CD1c-positive myeloid dendritic cell (primary cell): ENCODE data around the gene KDELR3.

Source experiments
- DNase-seq: peaks from one replicate; pipeline ENCODE4 v3.0.0-alpha.2; 2016; ENCODE audit errors: extremely low spot score

The KDELR3 gene

DNA sequence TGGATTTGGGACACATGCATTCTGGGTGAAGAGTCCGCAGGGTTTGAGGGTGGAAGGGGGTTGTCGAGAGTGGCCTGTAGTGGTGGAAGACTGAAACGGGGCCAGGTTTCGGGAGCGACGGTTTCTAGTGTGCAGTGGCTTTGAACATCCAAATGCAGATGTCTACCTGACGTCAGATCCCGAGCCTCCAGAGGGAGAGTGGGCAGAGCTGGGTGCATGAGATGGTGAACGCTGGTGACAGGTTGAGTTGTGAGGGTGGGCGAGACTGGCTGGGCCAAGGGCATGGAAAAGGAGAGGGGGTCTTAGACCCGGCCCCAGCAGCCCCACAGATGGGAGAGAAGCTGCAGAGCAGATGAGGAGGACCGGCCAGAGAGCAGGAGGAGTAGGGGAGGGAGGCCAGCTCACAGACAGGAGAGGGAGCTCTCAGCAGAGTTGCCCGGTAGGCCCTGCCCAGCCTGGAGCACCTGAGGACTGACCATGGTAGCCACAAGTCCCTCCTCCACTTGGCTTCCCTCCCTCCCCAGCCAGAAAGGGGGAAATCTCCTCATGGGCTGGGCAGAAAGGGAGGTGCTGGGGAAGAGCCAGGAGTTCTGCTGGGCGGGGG is 27.0 kb upstream of the KDELR3 start:
- no peak for DNase-seq

- no peak for DNase-seq
Observed at GRCh38 chr22:38441620-38442287, 26.1 kb upstream of the KDELR3 start.

DNA sequence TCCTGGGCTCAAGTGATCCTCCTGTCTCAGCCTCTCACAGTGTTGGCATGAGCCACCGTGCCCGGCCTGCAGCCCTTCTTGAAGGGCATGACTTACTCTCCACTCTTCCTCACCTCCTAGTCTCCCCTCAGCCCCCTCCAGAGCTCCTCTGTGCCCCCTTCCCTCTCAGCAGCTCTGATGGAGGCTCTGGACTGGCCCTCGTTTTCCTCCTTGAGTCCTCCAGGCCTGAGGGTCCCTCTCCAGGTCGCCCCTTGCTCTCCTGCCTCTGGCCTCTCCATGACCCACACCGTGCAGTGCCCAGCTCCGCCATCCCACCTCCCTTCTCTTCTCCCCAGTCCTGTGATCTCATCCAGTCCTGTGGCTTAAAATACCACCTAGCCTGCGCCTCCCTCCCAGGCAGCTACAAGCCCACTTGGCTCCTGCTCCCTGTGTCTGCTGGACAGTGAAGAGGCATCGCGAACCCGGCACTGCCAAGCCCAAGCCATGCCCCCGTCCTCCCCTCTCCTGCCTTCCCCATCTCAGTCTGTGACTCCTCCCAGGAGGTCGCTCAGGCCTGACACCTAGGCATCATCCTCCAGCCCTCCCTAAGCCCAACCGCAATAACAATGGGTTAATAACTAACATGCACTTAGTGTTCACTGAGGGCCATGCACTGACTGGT is 24.8 kb upstream of the KDELR3 start:
- no peak for DNase-seq

- DNase-seq, result no peak
Observed at GRCh38 chr22:38443628-38444521, 24.0 kb upstream of the KDELR3 start.

- no peak for DNase-seq
Observed at GRCh38 chr22:38444783-38445182, 23.1 kb upstream of the KDELR3 start.

GRCh38 chr22:38446018-38446601 is 21.8 kb upstream of the KDELR3 start:
- no peak for DNase-seq

DNA sequence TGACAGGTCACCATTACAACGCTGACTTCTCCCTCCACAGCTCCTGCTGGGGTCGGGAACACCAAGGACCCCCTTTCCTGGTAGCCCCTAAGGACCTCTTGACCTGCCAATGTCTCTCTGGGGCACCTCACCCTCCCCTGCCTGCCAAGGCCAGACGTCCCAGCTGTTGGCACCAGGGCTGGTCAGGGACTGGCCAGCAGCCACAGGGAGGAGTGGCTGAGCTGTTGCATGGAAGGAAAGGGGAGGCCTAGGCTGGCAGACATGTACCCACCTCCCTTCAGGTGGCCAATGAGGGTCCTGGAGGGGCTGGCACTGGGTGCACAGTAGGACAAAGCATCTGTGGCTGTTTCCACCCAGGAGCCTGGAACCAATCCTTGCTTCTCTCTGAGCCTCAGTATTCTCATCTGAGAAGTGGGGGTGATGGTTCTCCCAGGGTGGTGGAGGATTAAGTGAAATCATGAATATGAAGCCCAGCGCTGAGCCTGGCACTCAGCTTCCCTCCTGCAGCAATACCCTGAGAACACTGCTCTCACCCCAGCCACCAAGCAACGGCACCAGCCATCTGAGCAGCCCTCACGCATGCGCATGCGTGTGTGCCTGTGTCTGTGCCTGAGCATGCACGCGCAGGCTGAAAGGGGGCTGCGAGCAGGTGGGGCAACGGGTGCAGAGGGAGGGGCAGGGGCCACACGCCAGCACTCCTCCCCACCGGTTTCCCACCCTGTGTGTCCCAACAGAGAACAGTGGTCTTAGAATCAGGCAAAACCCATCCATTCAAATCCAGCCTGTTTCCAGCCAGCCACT is 18.8 kb upstream of the KDELR3 start:
- DNase-seq, result no peak

GRCh38 chr22:38449776-38450175 is 18.1 kb upstream of the KDELR3 start:
- DNase-seq, result no peak

- DNase-seq, result no peak
Observed at GRCh38 chr22:38450234-38450797, 17.6 kb upstream of the KDELR3 start.

- DNase-seq, result no peak
Observed at GRCh38 chr22:38451404-38451803, 16.5 kb upstream of the KDELR3 start.

DNA sequence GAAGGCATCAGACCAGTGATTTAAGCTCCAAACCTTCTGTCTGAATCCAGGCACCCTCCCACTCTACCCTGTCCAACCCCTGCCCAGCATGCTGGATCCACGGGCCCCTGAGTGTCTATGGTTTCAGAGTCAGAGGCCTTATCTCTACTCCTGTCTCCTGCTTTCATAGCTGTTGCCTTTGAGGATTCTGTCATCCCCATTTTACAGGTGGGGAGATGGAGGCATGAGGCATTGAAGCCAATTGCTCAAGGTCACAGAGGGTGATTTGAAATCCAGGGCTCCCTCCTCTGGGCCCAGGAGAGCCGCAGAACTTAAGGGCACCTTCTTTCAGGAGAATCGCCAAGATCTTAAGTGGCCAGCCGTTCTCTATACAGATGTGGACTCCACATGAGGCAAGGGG is 16.0 kb upstream of the KDELR3 start:
- DNase-seq, result no peak

GRCh38 chr22:38452373-38453065 is 15.4 kb upstream of the KDELR3 start:
- DNase-seq, result no peak

DNA sequence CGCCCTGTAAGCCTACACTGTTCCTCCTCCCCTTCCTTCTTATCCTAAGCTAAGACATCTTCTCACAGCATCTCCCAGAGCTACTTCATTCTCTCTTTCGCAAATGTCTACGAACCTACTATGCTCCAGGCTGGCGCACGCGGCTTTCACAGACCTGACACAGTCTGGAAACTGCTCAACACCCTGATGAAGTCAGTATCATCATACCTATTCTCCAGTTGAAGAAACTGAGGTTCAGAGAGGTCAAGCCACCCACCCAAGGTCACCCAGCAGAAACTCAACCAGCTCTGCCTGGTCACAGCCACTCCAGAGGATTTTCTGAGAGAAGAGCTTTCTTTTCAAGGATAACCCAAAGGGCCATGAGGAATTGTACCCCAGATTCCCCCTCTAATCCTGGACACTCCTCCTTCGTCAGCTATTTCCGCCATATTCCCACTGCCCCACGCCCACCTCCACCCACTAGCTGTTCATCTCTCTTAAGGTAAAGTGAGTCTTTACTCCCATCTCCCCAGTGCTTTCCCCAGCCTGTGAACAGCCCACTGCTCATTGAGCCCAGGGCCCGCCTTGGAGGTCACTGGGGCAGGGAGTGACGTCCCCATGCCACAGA is 14.7 kb upstream of the KDELR3 start:
- no peak for DNase-seq

DNA sequence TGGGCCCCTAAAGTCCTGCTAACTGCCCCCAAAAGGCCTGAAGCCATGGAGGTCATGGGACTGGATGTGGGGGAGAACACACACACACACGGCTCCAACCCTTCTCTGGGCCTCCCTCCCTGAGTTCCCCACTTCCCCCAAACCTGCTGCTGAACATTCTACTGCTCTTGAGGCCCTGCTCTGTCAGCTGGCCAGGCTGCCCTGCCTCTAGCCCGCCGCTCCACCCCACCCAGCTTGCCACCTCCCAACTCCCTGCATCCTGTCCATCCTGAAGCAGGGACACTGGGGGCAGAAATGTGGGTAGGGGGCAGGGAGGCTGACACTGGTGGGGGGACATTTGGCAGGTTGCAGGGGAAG is 13.9 kb upstream of the KDELR3 start:
- no peak for DNase-seq

- no peak for DNase-seq
Observed at GRCh38 chr22:38454353-38455075, 13.4 kb upstream of the KDELR3 start.

GRCh38 chr22:38455076-38455529 is 12.8 kb upstream of the KDELR3 start, which contains the start of gene KCNJ4:
Gene KCNJ4, minus strand, starts transcription at chr22:38455199. Its CDS starts 27,067 bp downstream, at chr22:38428132.
- no peak for DNase-seq

DNA sequence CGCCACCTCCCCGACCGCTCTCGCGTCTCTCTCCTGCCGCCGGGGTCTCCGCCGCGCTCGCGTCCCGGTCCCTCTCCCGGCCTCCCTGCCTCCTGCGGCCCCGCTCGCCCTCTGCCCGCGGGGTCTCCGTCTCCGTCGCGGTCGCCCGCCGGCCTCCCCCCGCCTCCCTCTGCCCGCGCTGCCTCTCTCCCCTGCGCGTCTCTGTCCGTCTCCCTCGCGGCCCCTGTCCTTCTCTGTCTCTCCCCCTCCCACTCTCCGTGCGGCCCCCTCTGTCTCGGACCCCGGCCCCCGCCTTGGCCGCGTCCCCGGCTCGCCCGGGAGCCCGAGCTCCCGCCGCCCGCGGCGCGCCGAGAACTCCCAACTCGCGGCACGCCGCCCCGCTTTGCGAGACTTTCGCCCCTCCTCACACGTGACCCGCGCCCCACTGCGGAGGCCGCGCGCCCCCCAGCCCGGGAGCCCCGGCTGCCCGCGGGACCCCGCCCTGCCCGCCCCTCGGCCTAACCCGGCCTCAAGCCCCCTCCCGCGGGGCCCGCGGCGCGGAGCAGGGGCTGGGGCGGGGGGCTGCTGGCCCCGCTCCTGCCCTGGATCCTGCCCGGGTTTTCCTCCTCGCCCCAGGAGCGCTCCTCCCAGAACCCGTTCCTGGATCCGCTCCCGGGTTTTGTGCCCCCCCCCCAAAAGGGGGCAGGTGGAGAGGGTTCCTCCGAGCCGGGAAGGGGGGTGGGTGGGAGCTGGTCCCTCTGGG is 12.2 kb upstream of the KDELR3 start:
- no peak for DNase-seq

GRCh38 chr22:38456272-38456835 is 11.5 kb upstream of the KDELR3 start:
- no peak for DNase-seq
